Amygdala (tissue), 56 donors: ENCODE measurements around the gene GAS2L2.
A peak's percentile ranks its signal among the peaks of the same experiment; 100 is the strongest.

ENCODE experiments used
- DNase-seq, 56 donors: peaks; one replicate each; lab custom pipeline; 2025; lab: John Stamatoyannopoulos, UW

Gene GAS2L2

GRCh38 chr17:35730400-35731005, 22.5 kb downstream of the GAS2L2 start:
- DNase-seq = no peak

GRCh38 chr17:35729405-35729833, 23.6 kb downstream of the GAS2L2 start:
- DNase-seq = no peak

- no peak for DNase-seq
Measured at GRCh38 chr17:35728551-35728950, 24.5 kb downstream of the GAS2L2 start.

- DNase-seq = no peak
Measured at GRCh38 chr17:35727635-35728034, 25.4 kb downstream of the GAS2L2 start.

GRCh38 chr17:35726953-35727460, 26.0 kb downstream of the GAS2L2 start:
- DNase-seq = no peak

- no peak for DNase-seq
Measured at GRCh38 chr17:35726127-35726952, 26.7 kb downstream of the GAS2L2 start.

- no peak for DNase-seq
Measured at GRCh38 chr17:35725802-35726126, 27.3 kb downstream of the GAS2L2 start.

- DNase-seq = no peak
Measured at GRCh38 chr17:35725058-35725457, 28.0 kb downstream of the GAS2L2 start.

- no peak for DNase-seq
Measured at GRCh38 chr17:35723735-35724134, 29.3 kb downstream of the GAS2L2 start.

GRCh38 chr17:35717475-35717874, 35.6 kb downstream of the GAS2L2 start:
- DNase-seq = no peak

GRCh38 chr17:35716897-35717465, 36.1 kb downstream of the GAS2L2 start:
- DNase-seq = no peak

- no peak for DNase-seq
Measured at GRCh38 chr17:35716173-35716572, 36.9 kb downstream of the GAS2L2 start.

- DNase-seq = no peak
Measured at GRCh38 chr17:35715416-35715815, 37.6 kb downstream of the GAS2L2 start.

GRCh38 chr17:35714988-35715387, 38.1 kb downstream of the GAS2L2 start:
- no peak for DNase-seq

GRCh38 chr17:35713069-35713728, 39.8 kb downstream of the GAS2L2 start:
- no peak for DNase-seq

- DNase-seq = no peak
Measured at GRCh38 chr17:35710950-35711349, 42.1 kb downstream of the GAS2L2 start.

- DNase-seq = peak in 2 of 56 donors; percentile 9 to 42
Measured at GRCh38 chr17:35709874-35710273, 43.2 kb downstream of the GAS2L2 start.

- DNase-seq = no peak
Measured at GRCh38 chr17:35708951-35709350, 44.1 kb downstream of the GAS2L2 start.

GRCh38 chr17:35708149-35708548, 44.9 kb downstream of the GAS2L2 start:
- DNase-seq = no peak

GRCh38 chr17:35705705-35706104, 47.3 kb downstream of the GAS2L2 start:
- DNase-seq = no peak

- no peak for DNase-seq
Measured at GRCh38 chr17:35705230-35705629, 47.8 kb downstream of the GAS2L2 start.
